Measurements from ENCODE around the gene ATP2C2. TPM values are rescaled to one million over a fixed set of nuclear protein-coding genes. Genes with fewer than 3 reads are reported as not detected.
"Not testable (repeated sequence)": the region's sequence is repeated elsewhere in the genome, so short reads cannot be mapped to it uniquely, and the experiment has no call there.

The ATP2C2 gene
- total RNA-seq, 3 donors from 2014 or later, result not detected

DNA sequence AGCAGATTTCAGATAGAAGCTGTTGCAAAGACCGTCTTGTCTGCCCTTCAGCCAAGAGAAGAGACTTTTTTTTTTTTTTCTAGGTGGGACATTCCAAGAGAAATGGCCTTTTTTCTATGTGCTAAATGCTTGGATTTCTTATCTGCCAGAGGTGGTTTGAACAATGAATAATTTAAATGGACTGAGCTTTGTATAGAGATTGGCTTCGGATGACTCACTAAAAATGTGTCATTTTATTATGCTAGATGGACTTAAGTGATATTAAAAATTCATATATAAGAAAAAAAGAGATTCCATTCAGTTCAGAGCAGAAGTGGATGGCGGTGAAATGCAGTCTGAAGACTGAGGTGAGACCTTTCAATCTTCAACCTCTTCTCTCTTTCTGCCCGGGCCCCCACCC lies 77.7 kb downstream of the ATP2C2 start:
- no peak for ATAC-seq
- H3K4me1 Mint-ChIP-seq (ENCODE audit: low read depth), result no peaks in the 10 kb centered on the region

DNA sequence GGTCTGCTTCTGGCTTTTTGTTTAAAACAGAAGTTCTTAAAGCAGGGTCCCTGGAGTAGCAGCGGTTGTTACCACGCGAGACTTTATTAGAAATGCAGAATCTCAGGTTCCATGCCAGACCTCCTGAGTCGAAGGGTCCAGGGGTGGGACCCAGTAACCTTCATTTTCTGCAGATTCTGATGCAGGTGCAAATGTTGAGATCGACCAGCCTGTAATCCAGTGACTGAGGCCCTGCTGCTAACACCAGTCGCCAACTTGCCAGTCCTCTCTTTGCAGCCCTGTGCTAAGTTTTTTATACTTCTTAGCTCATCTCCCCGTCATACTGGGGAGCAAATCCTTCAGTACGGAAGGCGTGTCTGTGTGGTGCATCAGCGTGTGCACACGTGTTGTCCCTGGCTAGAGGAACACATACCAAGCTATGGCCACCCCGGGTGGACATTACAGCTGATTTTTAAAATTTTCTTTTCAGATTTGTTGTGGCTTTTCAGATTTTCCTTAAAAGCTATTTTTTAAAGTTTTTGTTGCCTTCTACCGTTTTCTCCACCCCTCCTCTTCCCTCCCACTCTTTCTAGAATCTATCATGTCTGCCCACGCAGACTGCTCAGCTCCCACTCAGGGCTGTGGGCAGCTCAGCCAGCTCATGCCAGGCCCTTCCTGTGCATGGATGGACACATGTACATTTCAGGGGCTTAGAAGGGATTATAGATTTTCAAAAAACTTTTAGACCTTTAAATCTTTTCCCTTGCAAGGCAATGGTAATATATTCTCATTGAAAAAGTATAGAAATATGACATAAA lies 78.5 kb downstream of the ATP2C2 start:
- Mint-ChIP-seq H3K27me3 (ENCODE audit: low read depth) (peaks cover 26% of the 10 kb centered on the region), H3K36me3 (ENCODE audit: insufficient read depth) (no peaks in the 10 kb centered on the region), H3K9me3 (no peaks in the 10 kb centered on the region), H3K4me3 (no peak overlapping the region), H3K4me1 (ENCODE audit: low read depth) (no peaks in the 10 kb centered on the region)
- ATAC-seq (no peak), DNase-seq (no peak)

More for the DNA sequence above, 77.7 kb downstream of the ATP2C2 start:
- no peaks in the 10 kb centered on the region for H3K36me3 Mint-ChIP-seq (ENCODE audit: insufficient read depth)
- peaks cover 26% of the 10 kb centered on the region for H3K27me3 Mint-ChIP-seq (ENCODE audit: low read depth)
- H3K9me3 Mint-ChIP-seq, result no peaks in the 10 kb centered on the region
- no peak overlapping the region for H3K4me3 Mint-ChIP-seq
- DNase-seq, result no peak

DNA sequence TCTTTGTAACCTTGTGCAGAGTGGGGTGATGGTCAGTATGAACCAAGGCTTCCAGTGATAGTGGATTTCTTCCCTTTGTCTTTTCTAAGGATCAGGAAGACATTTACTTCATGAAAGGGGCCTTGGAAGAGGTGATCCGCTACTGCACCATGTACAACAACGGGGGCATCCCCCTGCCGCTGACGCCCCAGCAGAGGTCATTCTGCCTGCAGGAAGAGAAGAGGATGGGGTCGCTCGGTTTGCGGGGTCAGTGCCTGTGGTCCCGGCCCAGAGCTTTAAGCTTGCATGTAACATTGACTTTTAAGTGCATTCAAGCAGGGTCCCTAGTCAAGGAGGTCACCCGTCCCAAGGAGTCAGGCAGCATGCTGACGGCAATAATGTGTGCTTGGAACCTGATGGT lies 80.1 kb downstream of the ATP2C2 start:
- ATAC-seq (no peak), DNase-seq (no peak)
- Mint-ChIP-seq H3K27me3 (ENCODE audit: low read depth) (peaks cover 12% of the 10 kb centered on the region), H3K9me3 (no peaks in the 10 kb centered on the region), H3K36me3 (ENCODE audit: insufficient read depth) (no peaks in the 10 kb centered on the region), H3K4me1 (ENCODE audit: low read depth) (no peaks in the 10 kb centered on the region), H3K4me3 (no peak overlapping the region)

DNA sequence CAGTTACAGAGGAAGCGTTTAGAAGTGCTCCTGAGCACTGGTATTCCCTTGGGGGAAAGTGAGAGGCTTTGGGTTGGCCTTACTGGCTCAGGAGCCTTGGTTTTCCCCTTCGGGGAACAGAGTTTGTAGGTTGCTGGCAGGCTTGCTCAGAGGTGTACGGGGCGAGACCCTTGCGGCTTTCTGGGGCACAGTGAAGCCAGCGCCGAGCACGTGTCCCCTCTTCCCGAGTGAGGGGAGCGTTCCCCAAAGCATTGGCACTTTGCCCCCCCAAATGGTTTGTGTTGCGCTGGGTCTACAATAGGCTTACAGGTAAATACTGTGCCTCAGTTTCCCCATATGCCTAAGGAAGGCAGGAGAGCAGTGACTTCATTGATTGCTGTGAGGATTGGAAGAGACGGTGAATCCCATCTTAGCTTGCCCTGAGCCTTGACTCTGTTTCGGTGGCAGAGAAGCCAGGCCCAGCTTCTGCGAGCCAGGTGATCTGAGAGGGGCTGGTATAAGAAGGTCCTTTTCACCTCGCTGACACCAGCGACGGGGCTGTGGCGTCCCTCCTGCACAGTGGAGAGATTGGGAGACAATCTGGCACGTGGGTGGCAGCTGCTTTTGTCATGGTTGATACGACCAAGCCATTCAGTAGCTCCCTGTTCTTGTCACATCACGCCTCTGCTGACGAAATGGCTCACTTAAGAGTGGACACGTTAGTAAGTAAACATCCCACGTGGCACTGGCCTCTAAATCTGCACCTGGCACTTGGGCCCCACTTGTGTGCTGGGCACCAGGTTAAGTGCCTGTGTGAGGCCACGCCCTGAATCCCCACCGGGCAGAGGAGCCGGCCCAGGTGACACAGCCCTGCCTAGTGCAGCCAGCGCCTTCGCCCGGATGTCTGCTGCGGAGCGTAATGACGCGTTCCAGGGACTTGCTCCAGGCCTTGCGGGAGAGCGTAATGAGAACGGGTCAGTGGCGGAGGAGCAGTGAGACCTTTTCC lies 81.1 kb downstream of the ATP2C2 start:
- no peaks in the 10 kb centered on the region for H3K4me1 Mint-ChIP-seq (ENCODE audit: low read depth)

DNA sequence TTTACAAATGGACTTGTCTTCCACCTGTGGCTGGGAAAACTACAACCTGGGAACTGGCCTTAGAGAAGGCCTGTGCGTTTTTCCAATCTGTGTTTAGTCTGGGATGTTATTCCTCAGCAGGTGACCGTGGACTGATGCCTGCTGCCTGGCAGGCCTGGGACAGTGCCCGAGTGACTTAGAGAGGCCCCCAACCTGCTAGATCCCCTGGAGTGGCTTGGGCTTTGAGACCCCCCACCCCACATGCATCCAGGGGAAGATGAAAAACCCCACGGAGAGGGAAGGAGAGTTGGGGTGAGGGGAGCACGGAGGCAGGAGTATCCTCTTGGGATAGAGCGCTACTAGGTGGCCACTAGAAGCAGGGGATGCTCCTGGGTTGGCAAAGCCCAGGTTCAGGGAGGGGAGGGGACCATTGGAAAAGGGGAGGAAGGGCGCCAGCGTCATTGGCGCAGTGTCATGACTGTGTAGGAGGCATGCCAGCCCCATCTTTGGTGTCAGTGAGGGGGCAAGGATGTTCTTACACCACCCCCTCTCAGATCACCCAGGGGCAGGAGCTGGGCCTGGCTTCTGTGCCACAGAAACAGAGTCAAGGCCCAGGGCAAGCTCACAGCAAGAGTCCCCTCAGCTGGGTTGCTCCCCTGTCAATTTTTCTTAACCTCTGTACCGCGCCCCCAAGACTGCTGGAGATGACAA lies 82.0 kb downstream of the ATP2C2 start:
- no peaks in the 10 kb centered on the region for H3K36me3 Mint-ChIP-seq (ENCODE audit: insufficient read depth)
- no peaks in the 10 kb centered on the region for H3K4me1 Mint-ChIP-seq (ENCODE audit: low read depth)
- H3K27me3 Mint-ChIP-seq (ENCODE audit: low read depth), result peaks cover 9% of the 10 kb centered on the region
- H3K9me3 Mint-ChIP-seq, result no peaks in the 10 kb centered on the region
- no peak for DNase-seq
- no peak overlapping the region for H3K4me3 Mint-ChIP-seq
- no peak for ATAC-seq

More for the DNA sequence above, 81.1 kb downstream of the ATP2C2 start:
- no peak for ATAC-seq
- no peaks in the 10 kb centered on the region for H3K9me3 Mint-ChIP-seq
- H3K36me3 Mint-ChIP-seq (ENCODE audit: insufficient read depth), result no peaks in the 10 kb centered on the region
- DNase-seq, result no peak
- peaks cover 9% of the 10 kb centered on the region for H3K27me3 Mint-ChIP-seq (ENCODE audit: low read depth)
- H3K4me3 Mint-ChIP-seq, result no peak overlapping the region

DNA sequence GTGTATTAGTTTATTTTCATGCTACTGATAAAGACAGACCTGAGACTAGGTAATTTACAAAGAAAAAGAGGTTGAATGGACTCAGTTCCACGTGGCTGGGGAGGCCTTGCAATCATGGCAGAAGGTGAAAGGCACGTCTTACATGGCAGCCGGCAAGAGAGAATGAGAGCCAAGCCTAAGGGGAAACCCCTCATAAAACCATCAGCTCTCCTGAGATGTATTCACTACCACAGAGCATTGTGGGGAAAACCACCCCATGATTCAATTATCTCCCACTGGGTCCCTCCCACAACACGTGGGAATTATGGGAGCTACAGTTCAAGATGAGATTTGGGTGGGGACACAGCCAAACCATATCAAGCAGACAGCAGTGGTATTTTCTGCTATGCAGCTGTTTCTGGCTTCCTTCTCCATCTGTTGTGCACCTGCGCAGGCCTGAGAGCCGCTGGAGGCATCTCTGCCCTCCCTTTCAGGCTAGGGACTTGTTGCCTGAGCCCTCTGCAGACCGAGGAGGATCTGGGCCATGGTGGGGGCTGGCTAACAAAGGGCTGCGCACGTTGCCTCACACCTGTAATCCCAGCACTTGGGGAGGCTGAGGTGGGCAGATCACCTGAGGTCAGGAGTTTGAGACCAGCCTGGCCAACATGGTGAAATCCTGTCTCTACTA lies 82.8 kb downstream of the ATP2C2 start:
- not testable (repeated sequence) for ATAC-seq; H3K27me3 Mint-ChIP-seq (ENCODE audit: low read depth); H3K4me1 Mint-ChIP-seq (ENCODE audit: low read depth); H3K9me3 Mint-ChIP-seq; H3K4me3 Mint-ChIP-seq; H3K36me3 Mint-ChIP-seq (ENCODE audit: insufficient read depth); DNase-seq

DNA sequence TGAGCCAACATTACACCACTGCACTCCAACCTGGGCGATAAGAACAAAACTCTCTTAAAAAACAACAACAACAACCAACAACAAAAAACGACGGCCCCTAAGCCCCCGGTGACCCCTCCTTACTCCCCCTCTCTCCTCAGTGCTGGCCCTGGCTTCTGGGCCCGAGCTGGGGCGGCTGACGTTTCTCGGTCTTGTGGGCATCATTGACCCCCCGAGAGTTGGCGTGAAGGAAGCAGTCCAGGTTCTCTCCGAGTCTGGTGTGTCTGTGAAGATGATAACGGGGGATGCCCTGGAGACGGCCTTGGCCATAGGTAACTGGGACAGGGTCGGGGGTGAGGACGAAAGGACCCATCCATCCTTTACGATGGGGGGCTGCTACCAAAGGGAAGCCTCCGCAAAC lies 83.4 kb downstream of the ATP2C2 start:
- H3K9me3 Mint-ChIP-seq, result no peaks in the 10 kb centered on the region
- H3K36me3 Mint-ChIP-seq (ENCODE audit: insufficient read depth), result no peaks in the 10 kb centered on the region
- H3K27me3 Mint-ChIP-seq (ENCODE audit: low read depth), result peaks cover 6% of the 10 kb centered on the region
- ATAC-seq (no peak), DNase-seq (no peak)
- H3K4me1 Mint-ChIP-seq (ENCODE audit: low read depth), result no peaks in the 10 kb centered on the region
- H3K4me3 Mint-ChIP-seq, result no peak overlapping the region

DNA sequence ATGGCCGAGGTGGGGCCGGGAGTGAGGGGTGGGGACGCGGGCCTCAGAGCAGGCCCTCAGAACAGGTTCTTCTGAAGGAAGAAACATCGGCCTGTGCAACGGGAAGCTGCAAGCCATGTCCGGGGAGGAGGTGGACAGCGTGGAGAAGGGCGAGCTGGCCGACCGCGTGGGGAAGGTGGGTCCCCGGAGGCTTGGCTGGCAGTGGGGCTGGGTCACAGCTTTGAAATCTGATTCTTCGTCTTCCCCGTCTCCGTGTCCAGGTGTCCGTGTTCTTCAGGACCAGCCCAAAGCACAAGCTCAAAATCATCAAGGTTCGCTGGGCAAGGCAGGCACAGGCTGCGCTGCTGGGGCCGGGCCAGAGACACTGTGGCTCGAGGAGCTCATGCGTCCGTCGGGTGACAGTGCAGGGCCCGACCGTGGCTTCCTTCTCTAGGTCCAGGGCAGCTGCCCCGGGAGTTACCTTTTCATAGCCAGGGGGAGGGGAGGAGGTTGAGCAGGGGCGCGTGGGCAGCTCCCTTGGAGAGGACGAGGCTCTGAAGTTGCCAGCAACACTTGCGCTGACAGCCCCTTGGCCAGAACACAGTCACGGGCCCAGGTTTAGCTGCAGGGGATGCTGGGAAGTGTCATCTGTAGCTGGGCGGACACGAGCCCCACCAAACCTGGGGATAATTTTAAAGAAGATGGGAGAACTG lies 84.9 kb downstream of the ATP2C2 start:
- Mint-ChIP-seq H3K9me3 (no peaks in the 10 kb centered on the region), H3K4me3 (no peak overlapping the region), H3K36me3 (ENCODE audit: insufficient read depth) (no peaks in the 10 kb centered on the region), H3K4me1 (ENCODE audit: low read depth) (no peaks in the 10 kb centered on the region), H3K27me3 (ENCODE audit: low read depth) (peaks cover 4% of the 10 kb centered on the region)
- ATAC-seq (no peak), DNase-seq (no peak)

DNA sequence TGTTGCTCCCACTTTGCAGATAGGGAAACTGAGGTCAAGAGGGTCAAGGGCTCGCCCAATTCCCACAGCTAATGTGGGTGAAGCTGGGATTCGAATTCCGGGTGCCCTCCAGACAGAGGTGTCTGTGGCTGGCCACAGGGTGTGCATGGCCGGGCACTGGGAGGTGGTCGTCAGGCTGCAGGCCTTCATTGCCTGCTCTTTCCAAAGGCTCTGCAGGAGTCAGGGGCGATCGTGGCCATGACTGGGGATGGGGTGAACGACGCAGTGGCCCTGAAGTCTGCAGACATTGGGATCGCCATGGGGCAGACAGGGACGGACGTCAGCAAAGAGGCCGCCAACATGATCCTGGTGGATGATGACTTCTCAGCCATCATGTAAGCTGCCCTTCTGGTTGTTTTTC lies 86.3 kb downstream of the ATP2C2 start:
- no peaks in the 10 kb centered on the region for H3K4me1 Mint-ChIP-seq (ENCODE audit: low read depth)
- no peaks in the 10 kb centered on the region for H3K36me3 Mint-ChIP-seq (ENCODE audit: insufficient read depth)
- no peaks in the 10 kb centered on the region for H3K9me3 Mint-ChIP-seq
- DNase-seq (no peak), ATAC-seq (no peak)
- H3K27me3 Mint-ChIP-seq (ENCODE audit: low read depth), result peaks cover 2% of the 10 kb centered on the region
- no peak overlapping the region for H3K4me3 Mint-ChIP-seq

DNA sequence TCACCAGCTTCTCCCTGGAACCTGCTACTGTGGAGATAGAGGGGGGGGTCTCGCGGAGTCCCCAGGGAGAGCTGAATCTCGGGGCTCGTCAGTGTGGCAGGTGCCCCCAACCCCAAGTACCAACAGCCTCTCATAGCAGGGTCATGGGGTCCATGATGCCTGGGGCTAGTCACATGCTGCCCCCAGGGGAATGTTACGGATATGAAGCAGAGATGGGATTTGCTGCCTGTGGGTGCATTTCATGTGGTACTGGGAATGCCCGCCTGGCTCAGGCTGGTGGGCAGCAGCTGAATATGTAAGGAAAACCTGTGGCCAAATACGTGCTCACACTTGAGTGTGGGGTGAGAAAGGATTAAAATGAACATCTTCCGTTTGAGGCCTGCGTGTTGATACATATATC lies 86.7 kb downstream of the ATP2C2 start:
- no peak for DNase-seq
- H3K27me3 Mint-ChIP-seq (ENCODE audit: low read depth), result no peaks in the 10 kb centered on the region
- ATAC-seq, result no peak
- no peaks in the 10 kb centered on the region for H3K9me3 Mint-ChIP-seq
- no peak overlapping the region for H3K4me3 Mint-ChIP-seq
- no peaks in the 10 kb centered on the region for H3K4me1 Mint-ChIP-seq (ENCODE audit: low read depth)
- H3K36me3 Mint-ChIP-seq (ENCODE audit: insufficient read depth), result no peaks in the 10 kb centered on the region

DNA sequence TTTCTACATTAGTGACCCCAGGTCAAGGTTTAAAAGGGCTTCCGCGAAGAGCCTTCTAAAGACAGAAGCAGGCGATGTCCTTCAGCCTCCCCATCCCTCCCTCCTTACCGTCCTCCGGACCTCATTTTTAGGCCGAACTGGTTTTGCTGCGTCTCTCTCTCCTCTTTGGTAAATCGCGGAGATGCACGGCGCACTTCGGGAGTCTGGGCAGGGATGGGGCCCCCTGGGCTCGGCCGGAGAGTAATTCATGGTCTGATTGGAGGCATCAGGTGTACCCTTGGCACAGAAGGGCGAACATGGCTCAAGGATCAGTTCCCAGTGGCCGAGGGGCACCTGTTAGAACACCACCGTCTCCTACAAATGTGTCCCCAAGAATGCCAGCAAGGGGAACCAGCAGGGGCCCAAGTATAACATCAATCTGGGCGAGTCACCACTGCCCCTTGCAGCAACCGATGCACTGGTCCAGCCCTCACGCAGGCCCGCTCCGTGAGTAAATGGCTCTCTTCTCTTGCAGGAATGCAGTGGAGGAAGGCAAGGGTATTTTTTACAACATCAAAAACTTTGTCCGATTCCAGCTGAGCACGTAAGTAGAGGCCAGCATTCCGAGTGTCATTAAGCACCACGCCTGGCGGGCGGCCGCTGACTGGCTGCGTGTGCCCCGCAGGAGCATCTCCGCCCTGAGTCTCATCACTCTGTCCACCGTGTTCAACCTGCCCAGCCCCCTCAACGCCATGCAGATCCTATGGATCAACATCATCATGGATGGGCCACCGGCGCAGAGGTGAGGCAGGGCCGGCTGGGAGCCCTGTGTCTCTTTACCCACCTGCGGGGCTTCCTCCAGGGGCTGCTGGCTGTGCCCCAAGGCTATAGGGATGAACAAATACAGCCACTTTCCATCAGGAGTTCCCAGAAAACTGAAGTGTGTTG lies 90.5 kb downstream of the ATP2C2 start:
- Mint-ChIP-seq H3K27me3 (ENCODE audit: low read depth) (no peaks in the 10 kb centered on the region), H3K4me1 (ENCODE audit: low read depth) (no peaks in the 10 kb centered on the region), H3K9me3 (no peaks in the 10 kb centered on the region), H3K4me3 (no peak overlapping the region), H3K36me3 (ENCODE audit: insufficient read depth) (peaks cover 6% of the 10 kb centered on the region)
- no peak for ATAC-seq
- DNase-seq, result no peak

DNA sequence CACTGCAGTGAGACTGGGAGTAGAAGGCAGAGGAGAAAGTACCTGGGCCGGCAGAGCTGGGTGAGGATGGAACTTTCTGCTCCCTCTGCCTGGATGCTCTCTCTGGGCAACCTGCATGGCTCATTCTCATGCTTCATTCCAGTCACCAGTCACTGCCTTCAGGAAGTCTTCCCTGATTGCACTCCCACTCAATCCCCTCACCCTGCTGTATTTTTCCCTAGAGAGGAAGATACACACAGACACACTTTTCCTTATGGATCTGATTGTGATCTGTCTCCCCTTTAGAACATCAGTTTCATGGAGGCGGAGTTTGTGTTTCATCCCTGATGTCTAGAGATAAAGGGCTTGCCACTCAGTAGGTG lies 91.2 kb downstream of the ATP2C2 start:
- no peaks in the 10 kb centered on the region for H3K27me3 Mint-ChIP-seq (ENCODE audit: low read depth)
- peaks cover 6% of the 10 kb centered on the region for H3K36me3 Mint-ChIP-seq (ENCODE audit: insufficient read depth)
- H3K9me3 Mint-ChIP-seq, result no peaks in the 10 kb centered on the region
- ATAC-seq, result no peak
- no peak for DNase-seq
- H3K4me1 Mint-ChIP-seq (ENCODE audit: low read depth), result no peaks in the 10 kb centered on the region
- H3K4me3 Mint-ChIP-seq, result no peak overlapping the region

DNA sequence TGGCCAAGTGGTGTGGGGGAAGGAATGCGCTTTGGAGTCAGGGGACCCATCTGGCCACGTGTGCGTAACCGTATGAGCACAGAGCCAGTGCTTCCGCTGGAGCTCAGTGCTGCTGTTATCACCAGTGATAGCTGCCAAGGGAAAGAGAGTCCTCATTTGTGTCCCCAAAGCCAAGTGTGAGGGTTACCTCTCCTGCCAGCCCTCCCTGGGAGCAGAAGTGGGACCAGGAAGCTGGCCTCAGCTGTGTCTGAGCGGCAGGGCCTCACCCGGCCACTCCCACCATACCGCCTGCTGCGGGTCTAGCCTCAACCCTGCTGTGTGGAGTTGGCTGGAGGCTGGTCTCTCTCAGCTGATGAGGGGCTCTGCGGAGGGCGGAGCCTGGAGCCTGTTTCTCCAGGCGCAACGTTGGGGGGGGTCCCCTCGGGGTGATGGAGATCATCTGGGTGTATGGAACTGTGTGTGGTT lies 91.6 kb downstream of the ATP2C2 start:
- no peak for ATAC-seq
- DNase-seq, result no peak
- H3K4me1 Mint-ChIP-seq (ENCODE audit: low read depth), result no peaks in the 10 kb centered on the region
- H3K36me3 Mint-ChIP-seq (ENCODE audit: insufficient read depth), result peaks cover 7% of the 10 kb centered on the region
- no peaks in the 10 kb centered on the region for H3K9me3 Mint-ChIP-seq
- no peaks in the 10 kb centered on the region for H3K27me3 Mint-ChIP-seq (ENCODE audit: low read depth)
- no peak overlapping the region for H3K4me3 Mint-ChIP-seq
